HG03439 (cell line): ENCODE data around the gene MAMLD1.

Experiments
- ATAC-seq: cut with Tn5 transposase; IDR thresholded peaks from one replicate; pipeline ENCODE4 v1.9.1; 2021; ENCODE audit warnings: mild to moderate bottlenecking, moderate library complexity; ENCODE audit not compliant: unreplicated experiment

The MAMLD1 gene

DNA sequence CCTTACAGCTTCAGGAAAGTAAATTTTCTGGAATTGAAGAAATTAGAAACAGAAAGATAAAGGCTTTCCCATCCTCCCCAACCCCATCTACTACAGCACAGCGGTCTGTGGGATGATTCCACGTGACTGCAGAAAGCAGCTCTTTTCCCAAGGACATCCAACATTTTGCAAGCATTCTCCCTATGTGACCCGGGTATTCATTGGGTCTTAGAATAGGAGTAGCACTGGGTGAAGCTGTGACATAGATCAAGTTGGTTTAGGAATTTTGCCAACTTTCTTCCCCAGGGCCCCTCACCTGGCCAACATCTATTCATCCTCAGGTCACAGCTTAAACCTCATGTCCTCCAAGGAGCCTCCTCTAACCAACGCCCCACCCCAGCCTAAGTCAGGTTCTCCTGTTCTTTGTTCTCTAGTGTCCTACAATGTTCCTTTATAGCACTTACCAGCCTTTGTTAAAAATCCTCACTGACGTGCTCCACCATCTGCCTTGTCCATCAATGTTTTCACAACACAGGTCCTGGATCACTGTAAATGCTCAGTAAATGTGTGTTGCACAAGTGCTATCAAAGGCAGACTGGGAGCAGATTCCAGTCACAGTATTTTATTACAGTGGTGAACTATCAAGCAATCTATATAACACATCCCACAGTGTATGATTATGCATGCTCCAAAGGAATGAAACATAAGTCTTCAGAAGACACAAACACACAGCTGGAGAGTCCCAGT lies 124.4 kb downstream of the MAMLD1 start:
- ATAC-seq: no peak

DNA sequence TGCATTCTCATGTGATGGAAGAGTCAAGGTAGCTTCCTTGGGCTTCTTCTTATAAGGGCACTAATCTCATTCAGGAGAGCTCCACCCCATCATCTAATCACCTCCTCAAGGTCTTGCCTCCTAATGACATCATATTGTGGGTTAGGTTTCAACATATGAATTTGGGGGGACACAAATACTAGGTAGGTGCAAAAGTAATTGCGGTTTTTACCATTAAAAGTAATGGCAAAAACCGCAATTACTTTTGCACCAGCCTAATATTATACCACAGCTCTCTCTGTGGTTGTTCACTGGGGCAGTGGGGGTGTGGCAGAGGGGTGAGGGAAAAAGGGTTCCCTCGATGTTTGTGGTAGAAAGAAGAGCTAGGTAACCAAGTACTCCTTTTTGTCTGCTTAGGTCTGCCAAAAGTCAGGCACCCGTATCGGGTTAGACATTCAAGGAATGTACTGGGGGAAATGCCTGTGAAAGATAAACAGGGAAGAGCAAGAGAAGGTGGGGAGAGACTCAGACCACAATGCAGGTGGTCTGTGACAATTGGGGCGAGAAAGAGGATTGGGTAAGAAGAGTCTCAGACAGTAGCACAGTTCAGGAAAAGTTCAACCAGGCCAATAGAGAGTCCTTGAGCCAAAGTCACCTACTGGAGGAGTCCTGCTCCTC lies 126.4 kb downstream of the MAMLD1 start:
- ATAC-seq: no peak

DNA sequence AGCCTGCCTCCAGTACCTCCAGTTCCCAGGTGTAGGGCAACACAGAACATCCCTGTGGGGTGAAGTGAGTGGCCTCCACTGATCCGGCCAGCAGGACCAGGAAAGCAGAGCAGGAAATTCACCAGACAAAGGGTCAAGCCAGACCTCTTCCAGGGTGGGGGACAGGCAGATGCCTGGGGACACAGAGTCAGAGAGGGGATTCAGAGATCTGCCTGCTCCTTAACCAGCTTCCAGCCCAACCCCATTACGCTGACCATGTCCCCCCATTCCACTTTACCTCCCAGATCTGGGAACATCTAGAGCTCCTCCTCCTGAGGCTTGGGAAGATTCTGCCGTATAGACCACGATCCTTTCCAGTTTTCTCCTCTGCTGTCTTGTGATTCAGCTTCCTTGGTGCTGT lies 132.4 kb downstream of the MAMLD1 start:
- ATAC-seq: no peak

DNA sequence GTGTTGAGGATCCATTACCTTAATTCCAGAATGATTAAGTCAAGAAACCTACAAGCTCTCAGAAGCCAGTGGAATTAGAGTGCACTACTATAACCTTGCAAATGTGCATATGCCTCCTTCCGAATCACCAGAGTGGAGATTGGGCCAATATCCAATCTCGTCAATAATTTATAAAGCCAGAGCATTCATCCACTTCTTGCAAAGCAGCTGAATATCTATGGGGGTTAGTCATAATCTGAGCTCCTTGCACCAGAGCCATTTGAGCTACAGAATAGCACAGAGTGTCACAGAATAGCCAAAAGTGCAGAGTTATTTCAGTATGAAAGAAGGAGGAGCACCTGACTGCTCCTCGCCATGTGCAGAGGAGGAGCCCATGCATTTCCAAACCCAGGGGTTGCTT lies 136.1 kb downstream of the MAMLD1 start:
- no peak for ATAC-seq

DNA sequence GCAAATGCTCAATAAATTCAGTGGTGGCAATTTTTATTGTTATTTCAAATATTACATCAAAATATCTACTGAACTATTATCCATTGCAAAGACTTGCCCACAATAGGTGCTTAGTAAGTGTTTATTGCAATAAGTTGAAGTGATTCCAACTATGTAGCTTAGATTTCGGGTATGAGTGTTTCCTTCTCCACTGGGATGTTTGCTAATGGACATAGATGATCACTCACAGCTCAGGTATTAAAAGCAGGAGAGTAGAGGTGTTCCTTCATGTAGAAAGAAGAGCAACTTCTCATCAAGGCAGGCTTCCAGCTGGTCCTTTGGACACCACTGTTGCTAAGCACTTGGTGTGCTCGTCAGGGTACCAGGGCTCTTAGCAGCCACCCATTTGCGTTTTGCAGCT lies 139.0 kb downstream of the MAMLD1 start:
- no peak for ATAC-seq

DNA sequence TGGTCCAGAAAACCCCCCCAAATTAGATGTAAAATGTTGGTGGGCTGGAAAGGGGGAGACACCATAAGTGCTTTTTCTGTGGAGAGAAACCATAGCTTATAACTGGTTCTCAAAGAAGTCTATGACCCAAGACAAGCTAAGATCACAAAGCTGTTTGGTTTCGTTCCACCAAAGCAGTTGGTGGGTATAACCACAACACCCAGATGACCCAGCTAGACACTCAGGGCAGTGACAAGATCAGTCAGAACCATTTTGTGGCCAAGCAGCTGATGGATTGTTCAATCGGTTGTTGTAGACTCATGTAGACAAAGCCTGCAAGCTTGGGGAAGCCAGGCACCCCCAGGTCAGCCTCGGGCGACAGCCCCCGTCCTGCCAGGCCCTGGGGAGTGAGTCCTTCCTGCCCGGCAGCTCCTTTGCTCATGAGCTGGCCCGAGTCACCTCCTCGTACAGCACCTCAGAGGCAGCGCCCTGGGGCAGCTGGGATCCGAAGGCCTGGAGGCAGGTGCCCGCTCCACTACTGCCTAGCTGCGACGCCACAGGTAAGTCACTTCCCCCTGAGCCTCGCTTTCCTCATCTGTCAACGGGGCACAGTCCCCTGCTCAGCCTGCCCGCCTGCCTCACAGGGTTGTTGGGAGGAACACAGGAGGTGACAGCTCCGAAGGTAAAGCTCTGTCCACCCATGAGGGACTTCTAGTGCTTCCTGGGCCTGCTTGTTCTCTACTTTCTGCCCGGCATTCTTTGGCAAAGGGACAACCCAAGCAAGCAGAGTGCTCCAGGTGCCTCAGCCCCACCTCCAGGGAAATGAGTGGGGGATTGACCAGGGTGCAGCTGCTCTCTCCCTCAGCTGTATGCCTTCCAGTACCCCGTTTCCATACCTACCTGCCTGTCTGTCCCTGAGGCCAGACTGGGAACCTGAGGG lies 140.1 kb downstream of the MAMLD1 start:
- no peak for ATAC-seq

DNA sequence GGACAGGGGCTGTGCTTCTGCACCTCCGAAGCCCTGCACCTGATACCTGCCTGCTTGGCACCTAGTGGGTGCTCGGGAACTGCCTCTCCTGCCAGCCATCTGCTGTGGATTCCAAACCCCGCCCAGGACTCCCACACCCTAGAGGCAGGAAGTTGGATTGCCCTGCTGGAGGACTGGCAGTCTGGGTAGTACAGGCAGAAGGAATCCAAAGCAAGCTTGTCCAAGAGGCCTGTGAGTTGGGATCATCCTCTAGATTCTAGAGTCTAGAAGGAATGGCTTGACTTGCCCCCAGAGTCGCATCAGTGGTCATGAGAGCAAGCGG lies 140.7 kb downstream of the MAMLD1 start:
- no peak for ATAC-seq

DNA sequence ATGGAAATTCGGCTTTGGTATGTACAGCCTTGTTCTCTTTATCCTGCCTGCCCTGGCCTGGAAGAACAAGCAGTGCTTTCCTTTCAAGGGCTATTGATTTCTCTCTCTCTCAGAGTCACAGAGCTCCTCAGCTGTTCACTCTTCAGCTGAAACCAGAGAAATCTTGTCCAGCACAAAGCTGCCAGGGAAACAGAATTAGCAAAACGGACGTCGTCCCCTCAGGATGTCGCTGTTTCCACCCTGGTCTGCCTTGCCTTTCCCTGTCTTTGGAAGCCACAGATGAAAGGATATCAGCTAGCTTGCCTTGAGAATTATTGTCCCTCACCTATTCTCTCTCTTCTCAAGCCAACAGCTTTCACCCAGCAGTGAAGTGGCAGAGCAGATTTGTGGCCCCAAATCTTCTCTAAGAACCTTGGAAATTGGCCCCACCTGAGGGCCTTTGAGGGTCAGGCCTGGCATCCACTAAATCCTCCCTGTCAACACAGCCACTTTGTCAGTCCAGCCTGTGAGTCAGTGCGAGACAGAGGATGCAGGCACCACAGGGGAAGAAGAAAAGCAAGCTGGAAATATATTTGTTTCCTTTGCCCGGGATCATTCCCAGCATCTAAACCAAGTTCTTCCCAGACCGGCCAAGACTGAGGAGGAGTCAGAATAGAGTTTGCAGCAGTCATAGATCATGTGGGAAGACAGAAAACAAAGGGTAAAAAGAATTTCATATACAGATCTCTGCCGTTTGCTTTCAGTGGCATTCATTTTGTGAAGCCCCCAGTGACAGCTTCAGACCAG lies 141.5 kb downstream of the MAMLD1 start:
- ATAC-seq: no peak

DNA sequence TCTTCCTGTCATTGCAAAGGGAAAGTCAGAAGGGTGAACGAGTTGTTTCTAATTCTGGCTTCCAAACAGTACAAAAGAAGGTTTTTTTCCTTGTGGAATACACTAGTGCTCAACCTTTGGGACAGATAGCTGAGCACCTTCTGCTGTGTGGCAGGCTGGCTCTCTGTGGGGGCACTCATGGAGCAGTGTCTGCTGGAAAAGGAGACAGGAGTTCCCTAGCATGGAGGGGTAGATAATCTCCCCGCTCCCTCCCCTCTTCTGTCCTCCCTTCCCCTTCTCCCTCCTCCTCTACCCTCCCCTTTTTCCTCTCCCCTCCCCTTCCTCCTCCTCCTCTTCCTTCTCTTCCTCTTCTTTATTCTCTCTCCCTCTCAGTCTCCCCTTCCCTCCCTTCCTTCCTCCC lies 142.9 kb downstream of the MAMLD1 start:
- no peak for ATAC-seq

DNA sequence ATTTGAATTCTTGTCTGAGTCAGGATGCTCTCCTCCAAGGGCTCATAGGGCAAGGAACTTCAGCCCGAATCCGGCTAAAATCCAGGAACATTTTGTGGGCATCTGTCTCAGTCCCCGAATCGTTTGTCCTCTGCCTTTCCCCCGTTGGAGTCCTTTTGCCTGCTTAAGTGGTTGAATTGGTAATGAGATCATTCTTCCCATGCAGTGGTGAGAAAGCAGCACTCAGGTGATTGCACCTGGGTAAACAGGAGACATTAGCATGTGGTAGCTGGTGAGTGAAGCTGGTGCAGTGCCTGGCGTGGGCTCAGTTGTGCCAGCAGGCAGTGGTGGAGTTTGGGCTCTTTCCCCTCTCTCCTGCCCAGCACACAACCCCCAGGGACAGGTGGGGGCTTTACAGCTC lies 143.4 kb downstream of the MAMLD1 start:
- ATAC-seq: no peak

DNA sequence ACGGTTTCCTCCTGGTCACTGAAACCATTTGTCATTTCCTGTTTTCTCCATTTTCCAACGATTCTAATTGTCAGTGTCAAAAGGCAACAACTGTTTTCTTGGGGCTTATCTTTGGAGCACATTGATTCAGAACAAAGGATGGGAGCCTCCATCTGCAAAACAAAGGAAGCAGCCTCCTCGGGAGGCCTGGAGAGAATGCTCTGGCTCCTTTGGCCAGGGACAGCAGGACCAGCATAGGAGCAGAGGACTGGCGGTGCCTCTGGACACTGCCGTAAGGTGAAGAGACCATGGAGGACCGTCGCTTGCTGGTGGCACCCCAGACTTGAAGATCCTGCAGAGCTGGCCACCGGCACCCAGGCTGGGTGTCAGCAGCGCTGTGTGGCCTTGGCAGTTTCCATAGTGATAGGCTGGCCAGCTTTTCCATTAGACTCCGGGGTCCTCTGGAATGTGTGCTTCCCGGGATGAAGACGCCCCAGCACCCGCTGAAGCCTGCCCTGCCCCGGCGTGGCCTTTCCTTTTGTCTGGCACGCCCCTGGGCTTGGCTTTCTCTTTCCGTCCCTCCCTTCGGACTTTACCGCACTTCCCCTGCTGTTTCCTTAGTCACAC lies 144.2 kb downstream of the MAMLD1 start:
- ATAC-seq: no peak

DNA sequence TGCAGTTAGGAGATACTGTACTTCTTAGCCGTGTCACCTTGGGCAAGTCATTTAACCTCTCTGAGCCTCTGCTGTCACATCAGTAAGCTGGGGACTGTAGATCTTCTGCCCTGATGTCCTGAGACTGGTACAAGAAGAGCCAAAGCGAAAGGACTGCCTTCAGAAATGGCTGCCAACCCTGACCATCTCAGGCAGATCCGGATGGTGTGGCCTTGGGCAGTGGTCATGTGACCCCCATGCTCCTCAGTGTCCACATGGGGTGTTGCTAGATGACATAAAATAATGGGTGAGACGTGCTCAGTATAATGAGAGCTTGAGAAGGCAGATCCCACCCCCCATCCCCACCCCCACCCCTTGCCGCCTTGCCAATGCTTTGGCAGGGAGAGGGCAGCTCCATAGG lies 144.9 kb downstream of the MAMLD1 start:
- ATAC-seq: no peak

DNA sequence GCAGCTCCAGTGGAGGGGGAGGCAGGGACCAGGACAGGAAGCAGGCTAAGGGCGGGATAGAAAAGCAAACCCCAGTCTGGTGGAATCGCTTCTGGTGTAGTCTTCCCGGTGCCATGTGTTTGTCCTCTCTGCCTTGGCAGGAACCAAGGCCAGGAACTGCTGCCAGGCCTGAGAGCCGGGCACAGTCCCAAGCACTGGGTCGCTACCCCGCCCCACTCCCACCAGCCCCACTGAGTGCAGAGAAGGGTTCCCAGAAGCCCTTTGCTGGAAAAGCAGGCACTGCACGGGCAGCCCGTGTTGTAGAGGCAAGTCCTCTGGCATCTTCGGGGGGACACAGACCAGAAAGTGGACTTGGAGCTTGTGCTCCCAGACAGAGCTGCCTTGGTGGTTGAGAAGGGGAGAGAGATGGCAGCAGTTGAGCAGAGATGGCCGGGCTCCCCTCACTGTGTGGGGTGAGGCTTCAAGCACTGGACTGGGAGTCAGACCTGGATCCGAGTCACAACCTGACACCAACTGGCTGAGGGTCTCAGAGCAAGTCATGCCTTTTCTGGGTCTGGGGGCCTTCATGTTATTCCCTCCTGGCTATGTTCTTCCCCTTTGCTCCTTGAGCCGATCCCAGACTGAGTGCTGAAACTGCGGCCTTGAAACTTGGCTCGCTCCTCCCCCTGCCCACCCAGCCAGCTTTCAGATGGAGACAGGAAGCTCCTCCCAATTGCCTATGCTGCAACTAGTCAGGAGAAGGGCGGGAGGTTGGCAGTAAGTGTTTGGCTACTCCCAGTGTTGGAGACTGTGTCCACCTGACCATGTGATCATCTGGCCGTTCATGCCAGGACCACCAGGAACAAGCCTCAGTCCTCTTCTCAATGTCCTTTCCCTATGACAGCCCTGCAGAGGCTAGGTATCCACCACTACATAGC lies 145.6 kb downstream of the MAMLD1 start:
- ATAC-seq: no peak

DNA sequence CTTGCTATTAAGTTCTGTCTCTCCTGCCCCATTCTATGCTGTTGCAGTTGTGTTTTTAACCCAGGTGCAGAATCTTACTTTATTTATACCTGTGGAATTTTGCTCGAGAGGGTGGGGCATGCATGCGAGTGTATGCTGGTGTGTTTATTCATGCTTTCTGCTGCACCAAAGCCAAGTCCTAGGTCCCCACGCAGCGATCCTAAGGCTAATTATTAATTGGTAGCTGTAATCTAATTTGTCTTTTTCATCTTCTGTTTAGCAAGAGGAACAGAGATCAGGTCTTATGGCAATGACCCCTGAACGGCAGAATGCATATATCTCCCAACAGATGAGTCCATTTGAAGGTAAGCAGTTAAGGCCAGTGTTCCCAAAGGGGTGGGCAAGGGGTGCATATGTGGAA lies 146.6 kb downstream of the MAMLD1 start:
- no peak for ATAC-seq

DNA sequence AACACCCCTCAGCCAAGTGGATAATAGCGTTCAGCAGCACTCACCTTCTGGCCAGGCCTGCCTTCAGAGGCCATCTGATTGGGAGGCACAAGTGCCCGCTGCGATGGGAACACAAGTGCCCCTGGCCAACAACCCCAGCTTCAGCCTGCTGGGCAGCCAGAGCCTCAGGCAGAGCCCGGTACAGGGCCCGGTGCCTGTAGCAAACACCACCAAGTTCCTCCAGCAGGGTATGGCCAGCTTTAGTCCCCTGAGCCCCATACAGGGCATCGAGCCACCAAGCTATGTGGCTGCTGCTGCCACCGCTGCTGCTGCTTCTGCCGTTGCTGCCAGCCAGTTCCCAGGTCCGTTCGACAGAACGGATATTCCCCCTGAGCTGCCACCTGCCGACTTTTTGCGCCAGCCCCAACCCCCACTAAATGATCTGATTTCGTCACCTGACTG lies 149.4 kb downstream of the MAMLD1 start:
- no peak for ATAC-seq

DNA sequence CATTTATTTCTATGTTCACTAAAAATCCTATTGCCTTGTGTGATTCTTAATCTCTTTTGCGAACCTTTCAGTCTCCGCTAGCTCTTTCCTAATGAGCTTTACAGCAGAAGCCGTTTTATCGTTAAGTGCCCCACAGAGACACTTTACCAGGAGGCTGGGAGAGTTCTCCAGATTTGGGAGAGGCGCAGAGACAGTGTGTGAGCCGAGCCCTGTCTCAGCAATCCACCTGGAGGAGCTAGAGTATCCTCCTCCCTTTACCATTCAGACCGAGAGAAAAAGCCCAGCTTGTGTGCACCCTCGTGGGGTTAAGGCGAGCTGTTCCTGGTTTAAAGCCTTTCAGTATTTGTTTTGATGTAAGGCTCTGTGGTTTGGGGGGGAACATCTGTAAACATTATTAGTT lies 150.4 kb downstream of the MAMLD1 start:
- ATAC-seq: no peak

DNA sequence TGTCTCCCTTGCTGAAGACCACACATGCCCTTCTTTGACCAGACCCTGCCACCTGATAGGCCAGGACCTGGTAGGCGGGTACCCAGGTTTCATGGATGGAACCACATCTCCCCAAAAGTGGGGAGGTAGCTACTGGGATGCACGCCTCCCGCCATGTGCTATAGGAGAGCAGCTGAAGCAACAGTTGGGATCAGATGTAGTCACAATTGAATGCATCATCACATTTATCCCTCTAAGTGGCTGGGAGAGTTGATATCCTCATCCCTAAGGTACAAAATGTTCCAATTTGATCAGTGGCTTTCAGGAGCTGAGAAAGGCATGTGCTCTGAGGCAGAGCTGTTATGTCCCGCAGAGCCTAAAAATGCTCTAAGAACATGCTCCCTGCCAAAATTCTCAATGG lies 151.3 kb downstream of the MAMLD1 start:
- no peak for ATAC-seq

DNA sequence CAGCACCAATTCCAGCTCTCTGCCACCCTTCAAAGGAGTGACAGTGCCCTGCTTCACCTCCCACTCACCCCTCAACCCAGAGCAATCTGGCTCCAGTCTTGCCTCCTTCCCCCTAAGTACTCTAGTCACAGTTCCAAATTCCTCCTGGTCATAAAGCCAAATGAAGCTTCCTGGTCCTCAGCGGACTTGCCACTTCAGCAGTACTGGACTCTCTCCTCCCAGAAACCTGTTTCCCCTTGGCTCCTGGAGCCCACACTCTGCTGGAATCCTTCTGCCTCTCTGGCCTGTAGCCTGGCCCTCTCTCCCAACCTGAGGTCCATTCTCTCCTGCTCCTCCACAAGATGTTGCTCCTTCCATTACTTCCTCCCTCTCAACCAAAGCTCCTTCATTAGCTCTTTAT lies 152.7 kb downstream of the MAMLD1 start:
- no peak for ATAC-seq

DNA sequence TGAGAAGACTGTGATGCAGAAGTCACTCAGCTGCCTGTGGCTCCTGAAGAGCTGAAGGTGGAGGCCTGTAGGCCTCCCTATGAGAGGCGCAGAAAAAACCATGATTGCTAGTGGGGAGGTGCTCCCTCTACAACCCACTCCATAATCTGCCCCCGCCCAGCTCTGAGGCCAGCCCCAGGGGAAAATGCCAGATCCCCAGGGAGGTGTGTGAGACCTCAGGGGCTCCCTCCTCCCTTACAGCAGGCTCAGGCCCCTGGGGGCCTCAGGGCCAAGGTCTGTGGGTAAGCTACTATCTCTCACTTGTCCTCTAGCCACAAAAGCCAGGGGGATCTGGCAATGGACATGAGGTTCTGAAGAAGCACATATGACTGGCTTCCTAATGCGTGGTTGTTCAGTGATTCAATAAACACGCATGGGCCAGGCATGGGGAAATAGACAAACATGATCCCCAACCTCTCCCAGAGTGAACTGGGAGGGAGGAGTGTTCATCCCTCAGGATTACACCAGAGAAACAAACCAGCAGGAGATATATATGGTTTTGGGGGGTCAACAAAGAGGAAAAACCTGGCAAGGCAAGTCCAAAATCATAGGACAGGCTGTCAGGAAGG lies 154.3 kb downstream of the MAMLD1 start:
- ATAC-seq: no peak
